Middle frontal gyrus (tissue), 1 donor: ENCODE data around the gene TSC2.
"Not testable (repeated sequence)": the region's sequence is repeated elsewhere in the genome, so short reads cannot be mapped to it uniquely, and the experiment has no call there.

Experiments
- DNase-seq: peaks from one replicate; pipeline ENCODE4 v3.0.0-alpha.2; 2015; ENCODE audit warnings: low spot score; ENCODE audit errors: extremely low spot score

TSC2 gene

DNA sequence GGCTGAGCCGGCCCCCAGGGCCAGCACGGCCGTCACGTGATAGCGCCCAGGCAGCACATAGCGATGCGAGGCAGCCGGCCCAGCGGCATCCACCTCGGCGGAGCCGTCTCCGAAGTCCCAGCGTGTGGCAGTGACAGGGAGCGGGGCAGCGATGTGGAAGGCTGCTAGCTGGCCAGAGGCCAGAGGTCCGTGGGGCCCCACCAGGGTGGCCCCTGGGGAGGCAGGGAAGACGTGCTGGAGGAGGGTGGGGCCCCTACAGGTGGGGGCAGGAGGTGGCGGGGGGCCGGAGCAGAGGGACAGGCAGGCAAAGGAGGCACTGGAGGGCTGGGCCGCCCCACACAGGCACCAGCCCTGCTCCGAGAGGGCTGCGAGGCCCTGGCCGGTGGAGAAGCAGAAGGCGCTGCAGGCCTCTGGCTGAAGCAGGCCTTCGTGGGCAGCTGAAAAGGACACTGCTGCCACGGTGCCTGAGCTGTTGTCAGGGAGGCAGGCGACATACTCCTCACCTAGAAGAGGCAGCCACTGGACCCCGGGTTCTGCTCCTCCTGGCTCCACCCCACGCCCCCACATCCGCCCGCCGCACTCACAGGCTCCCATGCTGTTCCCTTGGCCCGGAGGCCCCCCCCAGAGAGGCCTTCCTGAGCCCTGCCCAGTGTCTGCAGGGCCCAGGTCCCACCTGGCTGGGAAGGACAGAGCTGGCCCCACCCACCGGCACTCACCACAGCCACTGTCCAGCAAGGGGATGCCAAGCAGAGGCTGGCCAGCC, 70.4 kb downstream of the TSC2 start:
- not testable (repeated sequence) for DNase-seq

DNA sequence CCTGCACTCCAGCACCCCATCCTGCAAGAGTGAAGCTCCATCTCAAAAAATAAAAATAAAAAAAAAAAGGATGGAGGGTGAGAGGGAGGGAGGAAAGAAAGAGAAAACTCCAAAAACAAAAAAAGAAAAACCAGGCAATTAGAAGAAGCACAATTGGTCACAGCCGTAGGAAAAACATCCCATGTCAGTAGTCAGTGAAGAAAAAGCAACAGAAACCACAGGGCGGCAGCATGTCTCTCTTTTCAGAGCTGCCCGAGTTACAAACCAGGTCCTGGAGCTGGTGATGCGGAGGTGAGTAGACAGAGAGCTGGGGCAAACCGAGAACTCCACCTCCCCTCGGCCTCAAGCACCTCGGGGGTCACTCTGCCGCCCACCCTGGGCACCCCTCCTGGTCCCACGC, 73.5 kb downstream of the TSC2 start:
- peak; percentile 62 for DNase-seq

DNA sequence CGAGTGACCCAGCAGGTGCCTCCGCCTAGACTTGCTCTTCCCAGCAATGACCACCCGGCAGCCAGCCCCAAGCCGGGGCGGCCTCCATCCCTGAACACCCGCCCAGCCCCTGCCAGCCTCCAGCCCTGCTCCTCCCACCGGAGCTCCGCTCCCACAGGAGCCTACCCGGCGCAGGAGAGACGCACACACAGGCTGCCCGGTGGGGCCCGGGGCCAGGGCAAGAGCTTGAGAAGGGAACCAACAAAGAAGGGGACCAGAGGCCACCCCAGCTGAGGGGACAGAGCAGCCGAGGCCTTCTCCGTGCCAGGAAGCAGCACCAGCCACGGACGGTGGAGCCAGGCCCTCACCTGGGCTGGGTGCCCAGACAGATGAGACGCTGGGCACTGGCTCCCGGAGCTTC, 74.1 kb downstream of the TSC2 start:
- no peak for DNase-seq

DNA sequence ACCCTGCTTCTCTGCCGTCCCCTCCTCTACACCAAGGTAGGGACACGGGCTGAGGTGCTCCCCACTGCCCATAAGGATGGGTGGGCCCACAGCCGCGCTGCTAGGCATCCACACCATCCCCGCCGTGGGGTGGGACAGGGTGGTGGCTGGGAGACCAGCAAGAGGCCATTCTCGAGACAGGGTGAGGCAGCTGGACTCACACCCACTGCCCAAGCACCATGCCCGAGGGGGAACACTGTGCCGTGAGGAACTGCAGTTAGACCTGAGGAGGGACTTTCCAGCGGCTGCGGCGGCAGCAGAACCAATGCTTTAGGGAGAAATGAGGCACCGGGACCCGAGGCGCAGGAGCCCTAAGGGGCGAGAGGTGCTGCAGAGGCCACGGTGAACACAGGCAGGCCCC, 74.6 kb downstream of the TSC2 start:
- DNase-seq = no peak

DNA sequence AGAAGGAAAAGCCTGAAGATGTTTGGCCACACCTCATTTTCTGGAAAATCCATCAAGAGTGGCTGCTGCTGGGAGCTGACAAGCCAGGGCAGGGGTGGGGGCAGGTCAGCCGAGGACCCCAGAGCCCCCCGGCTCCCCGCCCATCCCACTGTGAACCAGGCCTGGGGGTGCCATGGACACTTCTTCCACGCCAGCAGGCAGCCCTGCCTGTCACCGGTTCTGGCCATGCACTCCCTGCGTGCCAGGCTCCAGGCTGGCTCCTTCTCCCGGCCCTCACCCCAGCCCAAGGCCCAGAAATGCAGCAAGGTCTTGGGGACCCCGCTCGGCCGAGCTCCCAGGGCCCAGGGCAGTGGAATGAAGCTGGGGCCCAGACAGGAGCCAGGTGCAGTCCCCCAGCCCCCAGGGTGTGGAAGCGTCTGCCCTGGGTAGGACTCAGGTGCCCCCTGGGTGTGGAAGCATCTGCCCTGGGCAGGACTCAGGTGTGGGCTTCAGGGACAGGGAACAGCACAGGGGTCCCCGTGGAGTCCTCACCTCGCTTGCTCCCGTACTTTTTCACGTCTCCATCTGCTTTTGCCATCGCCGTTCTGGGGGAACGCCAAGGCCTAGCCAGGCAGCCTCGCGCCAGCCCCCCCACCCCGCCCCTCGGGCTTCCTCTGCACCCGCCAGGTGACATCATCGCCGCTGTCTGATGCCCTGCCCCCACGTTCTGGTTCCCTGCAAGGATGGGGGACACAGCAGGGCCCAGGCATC, 75.3 kb downstream of the TSC2 start:
- not testable (repeated sequence) for DNase-seq

DNA sequence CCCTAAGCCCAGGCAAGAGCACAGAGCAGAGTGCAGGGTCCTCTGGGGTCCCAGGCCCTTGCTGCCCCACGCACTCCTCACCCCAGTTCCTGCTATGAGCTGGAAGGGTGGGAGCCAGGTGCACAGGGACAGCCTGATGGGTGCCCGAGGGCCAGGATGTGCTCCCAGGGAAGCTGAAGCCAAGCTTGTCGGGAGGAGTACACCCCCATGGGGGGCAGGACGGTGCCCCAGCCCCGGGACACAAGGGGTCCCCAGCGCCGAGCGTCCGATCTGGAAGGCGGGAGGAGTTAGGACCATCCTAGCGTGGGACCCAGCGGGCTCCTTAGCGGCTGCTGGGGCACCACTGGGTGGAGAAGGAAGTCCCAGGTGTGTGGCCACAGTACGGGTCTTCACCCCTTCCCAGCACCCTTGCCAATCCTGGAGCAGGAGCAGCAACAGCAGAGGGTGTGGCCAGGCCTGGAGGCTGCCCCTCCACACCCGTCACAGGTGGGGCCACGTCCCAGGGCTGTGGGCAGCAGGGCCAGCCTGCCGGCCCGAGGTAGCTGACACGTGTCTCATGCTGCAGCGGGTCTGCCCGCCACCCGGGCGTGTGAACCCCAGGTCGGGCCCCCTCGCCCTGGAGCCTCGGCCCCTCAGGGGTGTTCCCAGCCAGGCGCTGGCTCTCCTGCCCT, 76.1 kb downstream of the TSC2 start:
- DNase-seq = not testable (repeated sequence)

DNA sequence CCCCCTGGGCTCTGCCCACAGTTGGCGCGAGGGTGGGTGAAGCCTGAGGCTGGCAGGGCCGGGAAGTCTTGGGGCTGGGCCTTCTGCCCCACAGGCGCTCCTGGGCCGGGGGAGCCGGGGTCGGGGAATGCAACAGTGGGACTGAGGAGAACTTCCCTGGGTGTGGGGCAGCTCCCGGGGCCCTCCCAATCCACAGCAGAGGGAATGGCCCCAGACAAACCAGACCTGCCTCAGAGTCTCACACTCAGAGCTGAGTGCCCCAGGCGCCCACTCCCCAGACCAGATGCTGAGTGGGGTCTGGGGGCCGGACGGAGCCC, 76.5 kb downstream of the TSC2 start:
- not testable (repeated sequence) for DNase-seq

DNA sequence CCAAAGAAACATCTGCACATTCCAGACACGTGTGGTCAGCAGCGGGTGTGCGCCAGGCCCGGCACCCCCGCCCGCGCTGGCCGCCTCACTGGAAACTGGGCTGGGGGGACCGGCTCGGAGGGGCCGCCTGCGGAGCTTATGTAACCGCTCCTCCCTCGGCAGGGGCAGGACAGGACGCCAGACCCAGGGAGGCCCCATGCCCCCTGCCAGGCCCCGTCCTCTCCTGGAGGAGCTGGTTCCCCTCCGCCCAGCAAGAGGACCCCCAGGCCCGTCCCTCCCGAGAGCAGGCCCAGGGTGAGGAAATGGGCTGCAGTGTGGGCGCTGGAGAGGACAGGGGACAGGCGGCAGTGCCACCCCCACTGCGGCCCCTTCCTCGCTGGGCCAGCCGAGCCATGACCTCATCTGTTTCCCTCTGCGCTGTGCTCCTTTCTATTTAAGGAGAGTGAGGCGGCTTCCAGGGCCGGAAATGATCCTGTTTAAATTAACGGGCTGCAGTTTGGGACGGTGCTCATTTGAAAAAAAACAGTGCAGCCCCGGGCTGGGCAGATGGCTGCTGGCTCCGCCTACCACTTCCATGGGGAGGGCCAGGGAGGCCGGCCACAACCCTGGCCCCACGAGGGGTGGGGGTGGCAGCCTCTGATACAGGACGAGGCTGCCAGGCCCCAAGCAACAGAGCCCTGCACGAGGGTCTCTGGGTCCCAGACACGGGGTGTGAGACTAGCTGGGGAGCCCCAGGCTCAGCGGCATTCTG, 77.1 kb downstream of the TSC2 start:
- DNase-seq = not testable (repeated sequence)

DNA sequence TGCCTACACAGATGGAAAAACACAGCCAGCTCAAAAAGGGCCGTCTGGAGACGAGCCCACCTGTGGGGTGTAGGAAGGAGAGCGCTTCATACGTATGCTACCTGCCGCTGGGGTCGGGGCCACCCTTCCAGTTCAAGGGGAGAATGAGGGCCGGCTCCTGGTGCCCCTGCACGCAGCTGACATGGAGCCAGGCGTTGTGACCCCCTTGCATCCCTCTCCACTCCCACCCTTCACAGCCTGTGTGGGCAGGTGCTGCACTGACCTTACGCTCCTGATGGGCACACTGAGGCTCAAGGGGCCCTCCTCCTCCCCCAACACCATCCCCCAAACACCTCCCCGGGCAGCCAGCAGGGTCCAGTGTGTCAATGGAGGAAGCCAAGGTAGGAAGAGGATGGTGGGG, 77.8 kb downstream of the TSC2 start:
- DNase-seq = not testable (repeated sequence)

DNA sequence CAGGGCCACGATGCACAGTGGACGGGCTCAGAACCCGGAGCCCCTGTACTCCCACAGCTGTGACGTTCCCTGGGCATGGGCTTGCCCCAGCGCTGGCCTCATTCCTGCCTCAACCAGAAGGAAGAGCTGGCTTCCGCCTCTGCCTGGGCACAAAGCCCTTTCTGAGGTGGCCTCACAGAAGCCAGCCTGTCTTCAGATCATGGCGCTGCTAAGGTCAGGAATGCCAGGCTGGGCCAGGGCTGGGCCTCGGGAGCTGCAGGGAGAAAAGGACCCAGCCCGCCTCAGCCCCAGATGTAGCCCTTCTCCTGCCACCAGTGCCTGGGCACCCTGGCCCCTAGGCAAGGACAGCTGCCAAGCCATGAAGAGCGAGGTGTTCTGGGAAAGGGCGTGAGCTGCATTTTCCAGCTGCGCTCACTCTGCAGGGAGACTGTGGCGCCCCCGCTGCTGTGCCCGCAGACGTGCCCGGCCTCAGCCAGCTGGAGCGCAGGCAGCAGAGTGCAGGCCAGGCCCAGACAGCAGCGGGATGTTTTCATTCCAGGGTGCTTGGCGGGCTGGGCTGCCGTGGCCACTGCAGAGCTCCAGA, 78.5 kb downstream of the TSC2 start:
- DNase-seq = peak; percentile 22

DNA sequence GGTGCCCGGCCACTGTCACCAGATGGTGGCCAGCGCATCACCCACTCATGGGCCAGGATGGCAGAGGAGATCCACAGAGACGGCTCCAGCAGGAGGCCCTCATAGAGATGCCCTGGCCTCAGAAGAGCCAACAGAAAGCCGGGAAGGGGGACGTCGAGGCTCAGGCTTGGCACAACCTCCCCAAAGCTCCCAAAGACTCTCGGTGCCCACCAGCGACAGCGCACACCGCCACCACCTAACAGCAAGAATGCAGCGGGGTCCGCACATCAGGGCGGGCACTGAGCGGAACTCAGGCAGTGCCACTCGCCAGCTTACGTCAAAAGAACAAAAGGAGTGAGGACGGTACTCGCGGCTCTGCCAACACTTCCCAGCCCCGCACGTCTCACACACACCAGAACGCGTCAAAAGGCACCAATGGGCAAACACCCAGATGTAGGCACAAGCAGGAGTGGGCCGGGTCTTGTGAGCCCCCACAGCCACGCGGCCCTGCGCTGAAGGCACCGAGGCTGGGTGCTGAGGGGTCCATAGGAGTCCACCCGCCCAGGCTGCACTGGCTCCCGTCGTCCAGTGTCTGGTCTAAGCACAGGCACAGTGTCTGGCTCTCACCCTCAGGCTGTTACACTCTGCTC, 79.3 kb downstream of the TSC2 start:
- DNase-seq = not testable (repeated sequence)

DNA sequence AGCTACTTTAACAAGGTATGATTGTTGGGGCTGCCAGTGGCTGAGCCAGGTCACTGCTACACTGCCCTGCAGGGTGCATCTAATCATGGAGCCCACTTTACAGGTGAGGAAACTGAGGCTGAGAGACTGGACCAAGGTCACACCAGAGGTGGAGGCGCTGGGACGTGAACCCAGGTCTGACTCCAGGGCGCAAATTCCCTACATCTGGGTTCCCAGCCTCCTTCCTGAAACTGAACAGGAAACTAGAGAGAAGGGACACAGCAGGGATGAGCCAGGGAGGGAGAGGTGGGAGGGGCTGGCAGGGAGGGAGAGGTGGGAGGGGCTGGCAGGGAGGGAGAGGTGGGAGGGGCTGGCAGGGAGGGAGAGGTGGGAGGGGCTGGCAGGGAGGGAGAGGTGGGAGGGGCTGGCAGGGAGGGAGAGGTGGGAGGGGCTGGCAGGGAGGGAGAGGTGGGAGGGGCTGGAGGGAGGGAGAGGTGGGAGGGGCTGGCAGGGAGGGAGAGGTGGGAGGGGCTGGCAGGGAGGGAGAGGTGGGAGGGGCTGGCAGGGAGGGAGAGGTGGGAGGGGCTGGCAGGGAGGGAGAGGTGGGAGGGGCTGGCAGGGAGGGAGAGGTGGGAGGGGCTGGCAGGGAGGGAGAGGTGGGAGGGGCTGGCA, 80.0 kb downstream of the TSC2 start:
- not testable (repeated sequence) for DNase-seq

DNA sequence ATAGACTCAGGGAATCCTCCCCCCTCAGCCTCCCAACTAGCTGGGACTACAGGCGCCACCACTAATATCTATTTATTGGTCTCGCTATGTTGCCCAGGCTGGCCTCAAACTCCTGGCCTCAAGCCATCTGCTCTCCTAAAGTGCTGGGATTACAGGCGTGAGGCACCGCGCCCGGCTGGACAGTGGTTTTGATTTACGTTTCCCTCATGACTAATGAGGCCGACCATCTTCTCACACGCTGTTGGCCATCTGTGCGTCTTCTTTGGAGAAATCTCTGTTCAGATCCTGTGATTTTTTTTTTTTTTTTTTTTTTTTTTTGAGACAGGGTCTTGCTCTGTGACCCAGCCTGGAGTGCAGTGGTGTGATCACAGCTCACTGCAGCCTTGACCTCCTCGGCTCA, 81.5 kb downstream of the TSC2 start:
- DNase-seq = not testable (repeated sequence)

DNA sequence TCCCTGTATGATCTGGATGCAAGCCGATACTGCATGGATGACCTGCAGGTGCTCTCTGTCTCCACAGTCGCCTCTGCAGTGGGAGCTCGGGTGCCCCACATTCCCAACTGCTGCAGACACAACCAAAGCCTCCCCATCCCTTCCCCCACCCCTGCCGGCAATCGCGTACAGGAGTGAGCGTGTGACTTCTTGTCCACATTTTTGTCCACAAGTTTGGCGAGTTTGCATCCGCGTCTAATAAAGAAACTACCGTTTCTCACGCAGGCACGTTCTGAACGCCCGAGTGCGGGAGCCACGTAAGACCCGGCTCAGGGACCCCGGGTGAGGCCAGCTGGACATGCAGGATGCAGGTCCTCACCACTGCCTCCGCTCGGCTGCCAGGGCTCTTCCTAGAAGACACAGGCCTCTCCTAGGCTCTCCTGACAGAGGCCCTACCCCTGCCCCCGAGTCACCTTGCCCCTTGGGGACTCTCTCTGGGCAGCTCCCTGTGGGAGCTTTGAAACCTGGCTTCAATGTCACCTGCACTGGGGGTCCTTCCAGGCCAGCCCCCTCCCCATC, 82.2 kb downstream of the TSC2 start:
- DNase-seq = not testable (repeated sequence)

DNA sequence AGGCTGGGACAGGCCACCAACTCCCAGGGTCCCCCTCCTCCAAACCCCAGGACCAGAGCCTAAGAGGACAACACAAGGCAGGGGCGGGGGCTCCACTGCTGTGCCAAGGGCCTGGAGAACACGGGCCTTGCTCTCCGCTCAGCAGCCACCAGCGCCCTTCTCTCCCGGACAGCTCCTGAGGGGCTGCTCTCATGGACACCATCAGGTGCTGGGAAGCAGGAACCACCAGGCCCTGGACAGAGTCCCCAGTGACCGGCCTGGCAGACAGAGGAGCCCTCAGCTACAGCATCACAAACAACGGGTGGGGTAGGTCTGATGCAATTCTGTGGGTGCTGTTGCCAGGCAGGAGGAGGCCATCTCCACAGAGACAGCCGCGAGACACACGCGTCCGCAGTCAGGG, 86.0 kb downstream of the TSC2 start:
- not testable (repeated sequence) for DNase-seq

DNA sequence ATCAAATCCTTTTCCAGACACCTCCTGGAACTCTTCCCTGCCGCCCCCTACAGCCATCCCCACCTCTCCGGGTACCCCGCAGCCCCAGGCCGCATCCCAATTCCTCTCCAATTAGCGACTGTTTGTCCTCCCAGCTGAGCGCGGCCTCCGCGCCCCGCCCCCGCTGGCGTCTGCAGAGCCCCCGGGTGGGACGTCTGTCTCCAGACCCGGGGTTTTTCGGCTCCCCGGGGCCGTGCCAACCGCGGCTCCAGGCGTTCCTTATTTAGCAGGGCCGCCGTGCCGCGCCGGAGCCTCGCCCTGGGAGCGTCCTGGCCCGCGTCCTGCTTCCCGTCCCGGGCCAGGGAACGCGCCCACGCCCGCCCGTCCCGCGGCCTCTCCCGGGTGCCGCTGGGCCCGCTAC, 87.3 kb downstream of the TSC2 start:
- DNase-seq = not testable (repeated sequence)

DNA sequence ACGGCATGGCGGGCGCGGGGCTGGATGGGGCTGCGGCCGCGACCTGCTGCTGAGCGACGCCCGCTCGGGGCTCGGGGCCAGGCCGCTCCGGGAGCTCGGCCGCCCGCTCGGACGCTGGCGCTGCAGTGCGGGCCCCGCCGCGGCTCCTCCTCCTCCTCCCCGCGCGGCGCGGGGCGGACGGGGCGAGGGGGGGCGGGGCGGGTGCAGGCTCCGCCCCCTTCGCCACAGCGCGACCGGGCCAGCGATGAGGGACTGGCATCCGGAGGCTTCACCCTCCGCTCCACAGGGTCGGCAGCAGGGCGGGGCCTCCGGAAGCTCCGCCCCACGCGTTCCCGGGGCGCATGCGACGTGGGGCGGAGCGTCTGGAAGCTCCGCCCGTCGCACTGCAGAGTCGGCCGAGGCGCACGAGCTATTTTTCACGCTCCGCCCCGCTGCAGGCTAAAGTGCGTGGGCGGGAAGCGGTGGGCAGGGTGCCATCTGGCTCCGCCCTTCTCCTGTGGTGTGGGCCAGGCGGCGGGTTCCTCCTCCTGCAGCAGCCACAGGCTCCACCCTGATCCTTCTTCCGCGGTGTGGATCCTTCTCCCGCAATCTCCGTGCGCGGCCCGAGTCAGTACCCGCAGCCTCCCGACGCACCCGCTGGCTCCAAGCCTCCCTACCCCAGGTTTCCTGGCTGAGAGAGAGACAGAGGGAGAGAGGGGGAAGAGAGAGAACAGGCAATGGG, 88.1 kb downstream of the TSC2 start, which contains the start of gene PKD1:
PKD1 (minus strand) TSS at position 129 of the 721 bp plus-strand sequence. CDS start 209 bp downstream, outside the sequence.
- peak; percentile 73 for DNase-seq
